HG02884 (cell line): ENCODE measurements around the gene NOP9.

Experiments
- ATAC-seq: cut with Tn5 transposase; IDR thresholded peaks from one replicate; pipeline ENCODE4 v1.9.1; 2021; ENCODE audit warnings: mild to moderate bottlenecking, moderate library complexity; ENCODE audit not compliant: unreplicated experiment

NOP9 gene

GRCh38 chr14:24307575-24308341, 8.1 kb downstream of the NOP9 start, which contains the start of gene CIDEB:
Gene CIDEB (minus strand): TSS chr14:24307977. CDS start chr14:24307858, 119 bp downstream.
- ATAC-seq = no peak

- no peak for ATAC-seq
These were observed 8.9 kb downstream of the NOP9 start for GRCh38 chr14:24308342-24309124.

- no peak for ATAC-seq
These were observed 10.1 kb downstream of the NOP9 start, which contains the start of gene LTB4R2 for GRCh38 chr14:24309538-24310264. Gene LTB4R2 (plus strand): TSS chr14:24310140. CDS start chr14:24310665, 525 bp downstream.

- no peak for ATAC-seq
These were observed 10.6 kb downstream of the NOP9 start for GRCh38 chr14:24310265-24310645.

DNA sequence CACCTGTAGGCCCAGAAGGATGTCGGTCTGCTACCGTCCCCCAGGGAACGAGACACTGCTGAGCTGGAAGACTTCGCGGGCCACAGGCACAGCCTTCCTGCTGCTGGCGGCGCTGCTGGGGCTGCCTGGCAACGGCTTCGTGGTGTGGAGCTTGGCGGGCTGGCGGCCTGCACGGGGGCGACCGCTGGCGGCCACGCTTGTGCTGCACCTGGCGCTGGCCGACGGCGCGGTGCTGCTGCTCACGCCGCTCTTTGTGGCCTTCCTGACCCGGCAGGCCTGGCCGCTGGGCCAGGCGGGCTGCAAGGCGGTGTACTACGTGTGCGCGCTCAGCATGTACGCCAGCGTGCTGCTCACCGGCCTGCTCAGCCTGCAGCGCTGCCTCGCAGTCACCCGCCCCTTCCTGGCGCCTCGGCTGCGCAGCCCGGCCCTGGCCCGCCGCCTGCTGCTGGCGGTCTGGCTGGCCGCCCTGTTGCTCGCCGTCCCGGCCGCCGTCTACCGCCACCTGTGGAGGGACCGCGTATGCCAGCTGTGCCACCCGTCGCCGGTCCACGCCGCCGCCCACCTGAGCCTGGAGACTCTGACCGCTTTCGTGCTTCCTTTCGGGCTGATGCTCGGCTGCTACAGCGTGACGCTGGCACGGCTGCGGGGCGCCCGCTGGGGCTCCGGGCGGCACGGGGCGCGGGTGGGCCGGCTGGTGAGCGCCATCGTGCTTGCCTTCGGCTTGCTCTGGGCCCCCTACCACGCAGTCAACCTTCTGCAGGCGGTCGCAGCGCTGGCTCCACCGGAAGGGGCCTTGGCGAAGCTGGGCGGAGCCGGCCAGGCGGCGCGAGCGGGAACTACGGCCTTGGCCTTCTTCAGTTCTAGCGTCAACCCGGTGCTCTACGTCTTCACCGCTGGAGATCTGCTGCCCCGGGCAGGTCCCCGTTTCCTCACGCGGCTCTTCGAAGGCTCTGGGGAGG, 11.3 kb downstream of the NOP9 start, which contains the start of gene LTB4R:
Gene LTB4R, plus strand, starts transcription at position 857 of the 959 bp plus-strand sequence. CDS start 4,150 bp downstream, outside the sequence.
- ATAC-seq = peak; percentile 60

DNA sequence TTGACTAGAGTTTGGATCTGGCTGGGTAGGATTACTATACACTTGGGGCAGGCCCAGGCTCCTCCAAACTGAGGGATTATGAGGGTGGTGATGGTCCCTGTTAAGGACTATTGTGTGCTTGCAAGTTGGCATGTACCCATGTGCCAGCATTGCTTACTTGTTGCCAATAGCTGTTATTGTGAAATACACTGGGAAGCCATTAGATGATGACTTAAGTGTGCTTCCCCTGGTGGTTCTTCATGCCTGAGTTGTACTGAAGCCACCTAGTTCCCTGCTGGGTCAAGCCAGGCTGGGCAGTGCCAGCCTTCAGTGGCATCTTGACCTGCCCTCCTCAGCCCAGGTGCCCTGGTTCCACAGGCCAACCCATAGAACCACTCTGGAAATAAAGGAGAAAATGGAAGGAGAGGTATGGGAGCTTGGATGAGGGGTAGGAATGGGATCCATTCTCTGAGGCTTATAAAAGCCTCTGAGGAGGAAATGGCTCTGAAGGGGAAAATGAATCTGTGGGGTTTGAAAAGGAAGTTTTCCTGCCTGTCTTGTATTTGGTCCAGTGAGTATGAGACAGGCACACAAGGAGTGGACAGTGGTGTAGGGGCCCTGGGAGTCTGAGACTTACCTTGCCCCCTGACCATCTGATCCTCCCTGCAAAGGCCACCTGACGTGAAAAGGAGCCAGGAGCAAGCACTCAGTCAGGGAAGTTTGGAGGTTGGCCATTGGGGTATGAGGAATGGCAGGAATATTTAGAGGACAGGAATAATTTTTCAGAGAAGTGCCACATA, 12.4 kb downstream of the NOP9 start:
- no peak for ATAC-seq

GRCh38 chr14:24312736-24313507, 13.3 kb downstream of the NOP9 start:
- no peak for ATAC-seq

DNA sequence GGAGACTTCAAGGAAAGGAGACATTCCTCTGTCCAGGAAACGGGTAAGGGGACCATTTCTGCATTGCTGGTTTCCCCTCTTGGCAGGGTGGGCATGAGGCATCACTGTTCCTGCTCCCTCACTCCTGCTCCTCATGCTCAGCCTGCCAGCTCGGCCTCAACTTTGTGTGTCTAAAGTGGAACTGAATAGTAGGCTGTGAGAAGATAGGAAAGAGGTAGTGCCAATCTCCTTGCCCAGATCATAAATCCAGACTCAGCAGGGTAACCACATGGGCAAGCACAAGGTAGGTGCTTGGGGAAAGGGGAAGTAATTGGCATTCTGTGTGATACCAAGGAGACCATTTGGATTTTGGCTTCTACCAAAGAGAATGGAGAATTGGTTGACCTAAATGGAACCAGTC, 14.3 kb downstream of the NOP9 start:
- ATAC-seq = no peak

GRCh38 chr14:24314377-24315193, 14.9 kb downstream of the NOP9 start:
- ATAC-seq = no peak

- ATAC-seq = no peak
These were observed 15.7 kb downstream of the NOP9 start for GRCh38 chr14:24315243-24315806.

DNA sequence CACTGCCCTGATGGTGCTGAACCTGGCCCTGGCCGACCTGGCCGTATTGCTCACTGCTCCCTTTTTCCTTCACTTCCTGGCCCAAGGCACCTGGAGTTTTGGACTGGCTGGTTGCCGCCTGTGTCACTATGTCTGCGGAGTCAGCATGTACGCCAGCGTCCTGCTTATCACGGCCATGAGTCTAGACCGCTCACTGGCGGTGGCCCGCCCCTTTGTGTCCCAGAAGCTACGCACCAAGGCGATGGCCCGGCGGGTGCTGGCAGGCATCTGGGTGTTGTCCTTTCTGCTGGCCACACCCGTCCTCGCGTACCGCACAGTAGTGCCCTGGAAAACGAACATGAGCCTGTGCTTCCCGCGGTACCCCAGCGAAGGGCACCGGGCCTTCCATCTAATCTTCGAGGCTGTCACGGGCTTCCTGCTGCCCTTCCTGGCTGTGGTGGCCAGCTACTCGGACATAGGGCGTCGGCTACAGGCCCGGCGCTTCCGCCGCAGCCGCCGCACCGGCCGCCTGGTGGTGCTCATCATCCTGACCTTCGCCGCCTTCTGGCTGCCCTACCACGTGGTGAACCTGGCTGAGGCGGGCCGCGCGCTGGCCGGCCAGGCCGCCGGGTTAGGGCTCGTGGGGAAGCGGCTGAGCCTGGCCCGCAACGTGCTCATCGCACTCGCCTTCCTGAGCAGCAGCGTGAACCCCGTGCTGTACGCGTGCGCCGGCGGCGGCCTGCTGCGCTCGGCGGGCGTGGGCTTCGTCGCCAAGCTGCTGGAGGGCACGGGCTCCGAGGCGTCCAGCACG, 16.4 kb downstream of the NOP9 start:
- no peak for ATAC-seq

- no peak for ATAC-seq
These were observed 16.9 kb downstream of the NOP9 start for GRCh38 chr14:24316597-24316950.

- no peak for ATAC-seq
These were observed 17.7 kb downstream of the NOP9 start for GRCh38 chr14:24317141-24317928.

DNA sequence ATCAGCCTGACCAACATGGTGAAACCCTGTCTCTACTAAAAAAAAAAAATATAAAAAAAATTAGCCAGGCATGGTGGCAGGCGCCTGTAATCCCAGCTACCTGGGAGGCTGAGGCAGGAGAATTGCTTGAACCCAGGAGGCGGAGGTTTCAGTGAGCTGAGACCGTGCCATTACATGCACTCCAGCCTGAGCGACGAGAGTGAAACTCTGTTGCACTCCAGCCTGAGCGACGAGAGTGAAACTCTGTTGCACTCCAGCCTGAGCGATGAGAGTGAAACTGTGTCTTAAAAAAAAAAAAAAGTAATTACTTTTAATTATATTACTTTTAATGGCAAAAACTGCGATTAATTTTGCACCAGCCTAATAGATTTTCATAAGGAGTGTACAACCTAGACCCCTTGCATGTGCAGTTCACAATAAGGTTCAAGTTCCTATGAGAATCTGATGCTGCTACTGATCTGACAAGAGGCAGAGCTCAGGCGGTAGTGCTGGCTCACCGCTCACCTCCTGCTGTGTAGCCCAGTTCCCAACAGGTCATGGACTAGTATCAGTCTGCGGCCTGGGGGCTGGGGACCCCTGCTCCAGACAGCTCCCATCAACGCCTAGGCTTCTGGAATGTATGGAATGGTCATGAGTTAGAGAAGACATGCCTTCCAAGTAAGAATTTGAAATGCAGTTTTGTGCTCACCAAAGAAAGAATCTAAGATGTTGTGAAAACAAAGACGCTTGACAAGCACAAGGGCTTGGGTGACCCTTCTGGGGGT, 21.7 kb downstream of the NOP9 start:
- ATAC-seq = no peak

DNA sequence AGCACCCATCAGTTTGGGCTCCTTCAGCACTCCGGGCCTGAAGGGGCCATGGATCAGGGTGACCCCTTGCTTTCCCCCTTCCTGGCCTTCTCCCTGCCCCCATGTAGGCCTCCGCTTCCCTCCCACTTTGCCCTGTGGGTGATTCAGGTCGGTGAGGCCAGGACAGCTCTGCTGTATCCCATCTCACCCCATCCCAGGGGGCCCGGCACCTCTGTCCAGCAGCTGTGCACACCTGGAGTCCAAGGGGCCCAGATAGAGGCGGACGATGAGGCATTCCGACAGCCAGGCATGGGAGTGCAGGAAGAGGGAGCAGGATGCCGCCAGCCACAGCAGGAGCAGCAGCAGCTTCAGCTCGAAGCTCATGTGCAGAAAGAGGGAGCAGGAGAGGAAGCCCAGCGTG, 23.0 kb downstream of the NOP9 start:
- ATAC-seq = no peak
